ENCODE measurements around the gene TTC36. TPM values are rescaled to one million over a fixed set of nuclear protein-coding genes. Genes with fewer than 3 reads are reported as not detected.
"Not testable (repeated sequence)": the region's sequence is repeated elsewhere in the genome, so short reads cannot be mapped to it uniquely, and the experiment has no call there.

Gene TTC36
- total RNA-seq (2021), result 1.6 TPM in 2 replicates
- long read RNA-seq, partial matches to known transcripts, result 0 of 1 reads
- long read RNA-seq, other reads (novel, unspliced or antisense), result 1 of 1 reads

- Histone ChIP-seq H2BK5ac (ENCODE audit: insufficient read length, low read length) (no peak within 1 kb of the TSS), H3K79me1 (ENCODE audit: insufficient read depth, low read depth, low read length, poor library complexity, severe bottlenecking) (no peaks in the 10 kb centered on the region), H3K18ac (ENCODE audit: insufficient read length, low read depth, low read length) (no peak within 1 kb of the TSS), H4K5ac (ENCODE audit: insufficient read length, low read depth, low read length) (no peak within 1 kb of the TSS), H2BK15ac (ENCODE audit: low read depth, low read length) (no peak within 1 kb of the TSS), H3K4me2 (ENCODE audit: insufficient read depth, insufficient read length, low read length) (no peak within 1 kb of the TSS), H3K23me2 (ENCODE audit: insufficient read length, low read depth, low read length, poor library complexity, severe bottlenecking) (peaks cover 10% of the 10 kb centered on the region), H3K79me2 (ENCODE audit: insufficient read depth, low read length) (no peaks in the 10 kb centered on the region), H3K14ac (ENCODE audit: insufficient read depth, low read length) (no peak within 1 kb of the TSS), H2BK12ac (ENCODE audit: insufficient read length, low read depth, low read length) (no peak within 1 kb of the TSS), H3K4ac (ENCODE audit: low read depth, low read length) (no peak within 1 kb of the TSS), H3K9me3 (ENCODE audit: control insufficient read depth, low read depth, low read length) (no peaks in the 10 kb centered on the region), H2BK120ac (ENCODE audit: low read depth, low read length, poor library complexity, severe bottlenecking) (no peak within 1 kb of the TSS), H4K91ac (ENCODE audit: insufficient read length, low read depth, low read length) (no peak within 1 kb of the TSS), H2AFZ (ENCODE audit: low read length) (no peak within 1 kb of the TSS), H3K9ac (ENCODE audit: extremely low read depth, insufficient read length, low read length) (no peak within 1 kb of the TSS), H3K27me3 (ENCODE audit: insufficient read depth, low read length) (no peaks in the 10 kb centered on the region), H3K27ac (ENCODE audit: insufficient read length, low read depth, low read length) (no peak within 1 kb of the TSS), H4K8ac (replicated peaks; ENCODE audit: insufficient read length, low read depth, low read length) (no peak within 1 kb of the TSS), H2BK20ac (ENCODE audit: low read depth, low read length, poor library complexity, severe bottlenecking) (no peak within 1 kb of the TSS), H4K20me1 (ENCODE audit: control insufficient read depth, insufficient read depth, insufficient read length) (no peaks in the 10 kb centered on the region), H3T11ph (ENCODE audit: low read length) (no peak within 1 kb of the TSS), H3K4me1 (ENCODE audit: insufficient read depth, low read length) (no peaks in the 10 kb centered on the region; the same call in 1 of the 2 replicates), H2AK5ac (ENCODE audit: insufficient read length, low read length) (no peak within 1 kb of the TSS), H3K56ac (ENCODE audit: insufficient read length, low read depth, low read length) (no peak within 1 kb of the TSS), H3K23ac (ENCODE audit: insufficient read length, low read depth, low read length) (no peak within 1 kb of the TSS)
- no peak for DNase-seq
- H3K27ac Mint-ChIP-seq, result peak within 1 kb of the TSS; percentile 16 to 76 (median 23); a peak in 4 of 7 replicates
- no peak for TF ChIP-seq CTCF (conservative IDR thresholded peaks at IDR 0.05)
- H3K9me3 Mint-ChIP-seq, result no peaks in the 10 kb centered on the region
- WGBS (ENCODE audit: extremely low coverage, insufficient read length, low lambda C conversion rate), result no CpG with 5 or more reads among the region's 3 CpGs
- peaks cover 8 to 32% (median 26%) of the 10 kb centered on the region in 3 experiments; a peak in 6 of 7 replicates for H3K36me3 Mint-ChIP-seq (ENCODE audit: insufficient read depth in 1 of 3, low read depth in 3 of 3)
- H3K27me3 Mint-ChIP-seq (ENCODE audit: low read depth), result peaks cover 5% of the 10 kb centered on the region; the same call in 1 of the 2 replicates
- H3K4me3 Mint-ChIP-seq, result no peak within 1 kb of the TSS
- H3K4me1 Mint-ChIP-seq, result peaks cover 37 to 41% of the 10 kb centered on the region in 2 experiments
Observed at GRCh38 chr11:118527109-118527508, at the start of gene TTC36. TSS of gene TTC36 (plus strand) at chr11:118527474. CDS start at chr11:118527495, 21 bp downstream.

GRCh38 chr11:118481238-118481637 is 46.0 kb upstream of the TTC36 start:
- peaks cover 48 to 90% (median 84%) of the 10 kb centered on the region in 3 experiments for H3K36me3 Mint-ChIP-seq (ENCODE audit: insufficient read depth in 1 of 3, low read depth in 3 of 3)
- not testable (repeated sequence) for H3K4me1 Mint-ChIP-seq; H3K9me3 Mint-ChIP-seq; H3K27ac ChIP-seq (ENCODE audit: insufficient read length, low read depth, low read length); H2BK120ac ChIP-seq (ENCODE audit: low read depth, low read length, poor library complexity, severe bottlenecking); H3K56ac ChIP-seq (ENCODE audit: insufficient read length, low read depth, low read length); H3K9ac ChIP-seq (ENCODE audit: extremely low read depth, insufficient read length, low read length); H3K14ac ChIP-seq (ENCODE audit: insufficient read depth, low read length); H3K4me2 ChIP-seq (ENCODE audit: insufficient read depth, insufficient read length, low read length); H3K23me2 ChIP-seq (ENCODE audit: insufficient read length, low read depth, low read length, poor library complexity, severe bottlenecking); H4K8ac ChIP-seq (replicated peaks; ENCODE audit: insufficient read length, low read depth, low read length); H3K9me3 ChIP-seq (ENCODE audit: control insufficient read depth, low read depth, low read length); H3T11ph ChIP-seq (ENCODE audit: low read length); H2BK12ac ChIP-seq (ENCODE audit: insufficient read length, low read depth, low read length); DNase-seq; H3K4me1 ChIP-seq (ENCODE audit: insufficient read depth, low read length); H2AK5ac ChIP-seq (ENCODE audit: insufficient read length, low read length); H3K79me2 ChIP-seq (ENCODE audit: insufficient read depth, low read length); H3K4me3 Mint-ChIP-seq; H3K27ac Mint-ChIP-seq; H4K91ac ChIP-seq (ENCODE audit: insufficient read length, low read depth, low read length); H3K27me3 ChIP-seq (ENCODE audit: insufficient read depth, low read length); H2AFZ ChIP-seq (ENCODE audit: low read length); H2BK20ac ChIP-seq (ENCODE audit: low read depth, low read length, poor library complexity, severe bottlenecking); H4K5ac ChIP-seq (ENCODE audit: insufficient read length, low read depth, low read length); H4K20me1 ChIP-seq (ENCODE audit: control insufficient read depth, insufficient read depth, insufficient read length); H3K27me3 Mint-ChIP-seq (ENCODE audit: low read depth); H3K23ac ChIP-seq (ENCODE audit: insufficient read length, low read depth, low read length); H3K4ac ChIP-seq (ENCODE audit: low read depth, low read length); H2BK15ac ChIP-seq (ENCODE audit: low read depth, low read length); H3K79me1 ChIP-seq (ENCODE audit: insufficient read depth, low read depth, low read length, poor library complexity, severe bottlenecking); H3K18ac ChIP-seq (ENCODE audit: insufficient read length, low read depth, low read length); H2BK5ac ChIP-seq (ENCODE audit: insufficient read length, low read length)
- WGBS (ENCODE audit: extremely low coverage, insufficient read length, low lambda C conversion rate), result no CpG with 5 or more reads among the region's 1 CpG
